HepG2 (cell line): Measurements from ENCODE around the gene ZNF281. TPM values are rescaled to one million over a fixed set of nuclear protein-coding genes. Genes with fewer than 3 reads are reported as not detected.

Source experiments
- CENPBD1 ChIP-seq: sonication (generic); formaldehyde crosslinking; IDR thresholded peaks from 2 replicates; pipeline ENCODE4 v1.8.0; 2022; ENCODE audit warnings: missing genetic modification reagents, low read depth, mild to moderate bottlenecking, borderline replicate concordance
- DMAP1 ChIP-seq: IDR thresholded peaks from 2 replicates; pipeline ENCODE4 v1.6.1; 2016
- FOXO1 ChIP-seq: sonication (generic); formaldehyde crosslinking; IDR thresholded peaks from 2 replicates; pipeline ENCODE4 v1.4.0; 2020; ENCODE audit warnings: missing genetic modification reagents
- GATAD2A ChIP-seq: IDR thresholded peaks from 2 replicates; pipeline ENCODE4 v1.6.1; 2016
- HMGA1 ChIP-seq: sonication (generic); formaldehyde crosslinking; conservative IDR thresholded peaks from 2 replicates; pipeline ENCODE4 v1.4.0; 2020; ENCODE audit warnings: missing genetic modification reagents
- HNRNPUL1 ChIP-seq: fragments of 200-400 bp; formaldehyde crosslinking; IDR thresholded peaks from 2 replicates; pipeline ENCODE4 v1.6.1; 2017; ENCODE audit warnings: low read depth, mild to moderate bottlenecking, low read length, moderate library complexity
- HOXA7 ChIP-seq: sonication (generic); formaldehyde crosslinking; IDR thresholded peaks from 2 replicates; pipeline ENCODE4 v1.8.1; 2022; ENCODE audit warnings: mild to moderate bottlenecking, missing genetic modification reagents, moderate library complexity
- IKZF4 ChIP-seq: sonication (generic); formaldehyde crosslinking; IDR thresholded peaks from 2 replicates; pipeline ENCODE4 v1.5.1; 2020; ENCODE audit warnings: borderline replicate concordance, mild to moderate bottlenecking, low read depth, missing genetic modification reagents; ENCODE audit errors: not compliant biosample characterization
- JUNB ChIP-seq: sonication (generic); formaldehyde crosslinking; IDR thresholded peaks from 2 replicates; pipeline ENCODE4 v1.8.0; 2022; ENCODE audit warnings: missing genetic modification reagents, mild to moderate bottlenecking, borderline replicate concordance
- MED1 ChIP-seq: sonication (generic); formaldehyde crosslinking; IDR thresholded peaks from 2 replicates; pipeline ENCODE4 v1.4.0; 2020; ENCODE audit warnings: missing genetic modification reagents
- NCOA5 ChIP-seq: sonication (generic); formaldehyde crosslinking; IDR thresholded peaks from 2 replicates; pipeline ENCODE4 v1.4.0; 2020; ENCODE audit warnings: missing genetic modification reagents
- PCBP1 ChIP-seq: fragments of 200-400 bp; formaldehyde crosslinking; IDR thresholded peaks from 2 replicates; pipeline ENCODE4 v1.6.1; 2017; ENCODE audit warnings: mild to moderate bottlenecking, low read depth, low read length, borderline replicate concordance
- POGZ ChIP-seq: sonication (generic); formaldehyde crosslinking; IDR thresholded peaks from 2 replicates; pipeline ENCODE4 v1.4.0; 2020; ENCODE audit warnings: mild to moderate bottlenecking, missing genetic modification reagents
- RFXAP ChIP-seq: sonication (generic); formaldehyde crosslinking; IDR thresholded peaks from 2 replicates; pipeline ENCODE4 v1.4.0; 2020; ENCODE audit warnings: missing genetic modification reagents, borderline replicate concordance
- SNAPC5 ChIP-seq: sonication (generic); formaldehyde crosslinking; IDR thresholded peaks from 2 replicates; pipeline ENCODE4 v1.8.1; 2023; ENCODE audit warnings: mild to moderate bottlenecking, missing genetic modification reagents, borderline replicate concordance
- SYNCRIP ChIP-seq: fragments of 200-400 bp; formaldehyde crosslinking; IDR thresholded peaks from 2 replicates; pipeline ENCODE4 v1.6.1; 2018; ENCODE audit warnings: mild to moderate bottlenecking, low read depth, low read length; ENCODE audit not compliant: insufficient read depth
- TOE1 ChIP-seq: sonication (generic); formaldehyde crosslinking; IDR thresholded peaks from 2 replicates; pipeline ENCODE4 v1.4.0; 2020; ENCODE audit warnings: mild to moderate bottlenecking, missing genetic modification reagents
- U2AF2 ChIP-seq: fragments of 200-400 bp; formaldehyde crosslinking; IDR thresholded peaks from 2 replicates; pipeline ENCODE4 v1.6.1; 2017; ENCODE audit warnings: low read depth, mild to moderate bottlenecking, low read length
- ZFYVE20 ChIP-seq: sonication (generic); formaldehyde crosslinking; IDR thresholded peaks from 2 replicates; pipeline ENCODE4 v1.8.0; 2023; ENCODE audit warnings: low read depth, mild to moderate bottlenecking, moderate library complexity, missing genetic modification reagents, borderline replicate concordance
- ZIK1 ChIP-seq: sonication (generic); formaldehyde crosslinking; IDR thresholded peaks from 2 replicates; pipeline ENCODE4 v1.5.0; 2020; ENCODE audit warnings: mild to moderate bottlenecking, low read depth, missing genetic modification reagents, borderline replicate concordance
- ZNF121 ChIP-seq: sonication (generic); formaldehyde crosslinking; IDR thresholded peaks from 2 replicates; pipeline ENCODE4 v1.5.0; 2020; ENCODE audit warnings: mild to moderate bottlenecking, missing genetic modification reagents
- ZNF18 ChIP-seq: sonication (generic); formaldehyde crosslinking; IDR thresholded peaks from 2 replicates; pipeline ENCODE4 v1.8.0; 2022; ENCODE audit warnings: mild to moderate bottlenecking, missing genetic modification reagents; ENCODE audit not compliant: insufficient replicate concordance
- ZNF432 ChIP-seq: sonication (generic); formaldehyde crosslinking; IDR thresholded peaks from 2 replicates; pipeline ENCODE4 v1.5.0; 2020; ENCODE audit warnings: missing genetic modification reagents, mild to moderate bottlenecking, borderline replicate concordance
- ZNF563 ChIP-seq: sonication (generic); formaldehyde crosslinking; IDR thresholded peaks from 2 replicates; pipeline ENCODE4 v1.8.0; 2022; ENCODE audit warnings: mild to moderate bottlenecking, moderate library complexity, missing genetic modification reagents
- ZNF589 ChIP-seq: sonication (generic); formaldehyde crosslinking; conservative IDR thresholded peaks from 2 replicates; pipeline ENCODE4 v1.8.0; 2022; ENCODE audit warnings: mild to moderate bottlenecking, moderate library complexity, missing genetic modification reagents
- ZNF597 ChIP-seq: sonication (generic); formaldehyde crosslinking; IDR thresholded peaks from 2 replicates; pipeline ENCODE4 v1.5.0; 2020; ENCODE audit warnings: missing genetic modification reagents
- ZNF883 ChIP-seq: sonication (generic); formaldehyde crosslinking; IDR thresholded peaks from 2 replicates; pipeline ENCODE4 v1.5.1; 2020; ENCODE audit warnings: mild to moderate bottlenecking, missing genetic modification reagents; ENCODE audit errors: not compliant biosample characterization
- ZSCAN22 ChIP-seq: sonication (generic); formaldehyde crosslinking; IDR thresholded peaks from 2 replicates; pipeline ENCODE4 v1.4.0; 2020; ENCODE audit warnings: mild to moderate bottlenecking, missing genetic modification reagents
- polyA plus RNA-seq, 8 experiments: library from polyadenylated mRNA; depleted of rRNA in 3 of 8; stranded (reverse) in 7 of 8; unstranded in 1 of 8; fragments of >200 nt; fragmentation: Illumina TruSeq in 4 of 8; extraction: Trizol in 4 of 8; gene quantifications; 2 replicates each; pipeline versions ENCODE4 v1.2.1 to v1.2.3, GENCODE V29; 2011 to 2016; ENCODE audit warnings: low read depth in 4 of 8, missing spikeins in 1 of 8, mixed read lengths in 1 of 8; ENCODE audit not compliant: insufficient read depth in 1 of 8
- total RNA-seq, 5 experiments: library from RNA; depleted of rRNA; stranded (reverse); fragments of >200 nt; fragmentation: Illumina TruSeq; extraction: Trizol; gene quantifications; 2 replicates each; pipeline ENCODE4 v1.2.3, GENCODE V29; 2016; ENCODE audit warnings: low read depth in 1 of 5

The ZNF281 gene
- total and polyA plus RNA-seq, 2 of the 13 experiments (the other 11 are each of a cell fraction or from before 2014, with no cell fraction given), result 7.7 to 20.6 TPM

GRCh38 chr1:200409761-200410565 is at the start of gene ZNF281 (continued):
- TF ChIP-seq ZNF597 (CRISPR knock-in tag) (no peak), HNRNPUL1 (no peak), RFXAP (CRISPR knock-in tag) (peak; percentile 52; the same call in 1 of the 2 replicates), SNAPC5 (CRISPR knock-in tag) (no peak), ZNF589 (CRISPR knock-in tag) (no peak; the same call in 1 of the 2 replicates), ZNF121 (CRISPR knock-in tag) (no peak), ZSCAN22 (CRISPR knock-in tag) (no peak), DMAP1 (CRISPR knock-in tag) (peak; percentile 45), HOXA7 (0 out of 2 replicates have a peak, but pooled peaks have one; percentile 31), GATAD2A (no peak; the same call in 1 of the 2 replicates), MED1 (peak; percentile 44; the same call in 1 of the 2 replicates), IKZF4 (CRISPR knock-in tag) (no peak), ZNF432 (no peak), U2AF2 (no peak), CENPBD1 (CRISPR knock-in tag) (no peak), JUNB (CRISPR knock-in tag) (peak; percentile 39; the same call in 1 of the 2 replicates), ZNF883 (CRISPR knock-in tag) (no peak), TOE1 (CRISPR knock-in tag) (no peak), PCBP1 (no peak), NCOA5 (CRISPR knock-in tag) (no peak), ZNF18 (CRISPR knock-in tag) (peak; percentile 37), ZIK1 (CRISPR knock-in tag) (no peak), FOXO1 (CRISPR knock-in tag) (no peak), POGZ (peak; percentile 83), SYNCRIP (no peak), HMGA1 (CRISPR knock-in tag) (no peak), ZFYVE20 (CRISPR knock-in tag) (no peak), ZNF563 (peak; percentile 73)
